GM18951 (cell line): ENCODE results near the gene APPL2.

Experiments used
- POLR2A ChIP-seq: IDR thresholded peaks from 4 replicates; pipeline ENCODE4 v1.6.1; 2011; ENCODE audit warnings: mild to moderate bottlenecking; ENCODE audit not compliant: insufficient read length, insufficient read depth; ENCODE audit errors: extremely low read depth
- in situ Hi-C: fragments of 300-500 bp; cut with MboI; formaldehyde crosslinking; loops from one replicate; pipeline ENCODE4 v1.12.0; 2022; ENCODE audit warnings: low sequenced_read_pairs, mixed read lengths, inconsistent platforms; ENCODE audit not compliant: unreplicated experiment

Gene APPL2

GRCh38 chr12:105224399-105224798 is 11.6 kb downstream of the APPL2 start:
- no peak for TF ChIP-seq POLR2A
- in situ Hi-C loops = no loop called here

DNA sequence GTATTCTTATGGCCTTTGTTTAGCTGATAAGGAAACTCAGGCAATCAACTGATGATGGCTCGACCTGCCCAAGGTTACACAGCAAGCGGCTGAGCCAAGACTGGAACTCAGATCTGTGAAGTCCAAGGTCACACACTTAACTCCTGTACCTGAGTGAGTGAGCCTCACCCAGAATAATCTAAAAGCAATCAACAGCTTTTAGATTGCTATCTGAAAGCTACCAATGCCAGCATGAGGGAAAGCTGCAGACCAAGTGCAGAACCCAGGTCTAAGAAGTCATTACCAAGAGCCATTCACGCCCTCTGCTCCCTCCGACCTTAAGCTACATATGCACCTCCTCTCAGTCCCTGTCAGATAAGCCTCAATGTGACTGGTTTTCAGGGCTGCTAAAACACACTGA is 12.1 kb downstream of the APPL2 start:
- in situ Hi-C loops = no loop called here
- TF ChIP-seq POLR2A = no peak

DNA sequence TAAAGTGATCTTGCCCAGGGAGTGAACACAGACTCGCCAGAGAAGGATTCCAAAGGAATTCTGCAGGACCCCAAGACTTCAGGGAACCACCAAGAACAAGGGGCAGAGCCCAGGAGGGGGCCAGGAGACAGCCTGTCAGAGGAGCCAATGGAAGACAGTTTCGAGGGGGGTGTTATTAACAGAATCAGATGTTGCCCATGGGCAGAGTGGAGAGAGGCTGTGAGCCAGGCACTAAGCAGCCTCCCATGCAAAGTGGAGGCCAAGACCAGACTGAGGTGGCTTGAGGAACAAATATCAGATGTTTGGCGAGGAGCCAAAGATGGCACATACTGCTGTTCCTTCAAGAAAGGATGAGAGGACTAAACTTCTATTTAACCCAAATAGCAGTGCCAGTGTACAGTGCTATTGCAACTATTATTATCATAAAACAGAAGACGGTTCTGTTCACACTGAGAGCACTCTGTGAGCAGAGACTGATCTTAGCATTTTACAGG is 12.6 kb downstream of the APPL2 start:
- no peak for TF ChIP-seq POLR2A

DNA sequence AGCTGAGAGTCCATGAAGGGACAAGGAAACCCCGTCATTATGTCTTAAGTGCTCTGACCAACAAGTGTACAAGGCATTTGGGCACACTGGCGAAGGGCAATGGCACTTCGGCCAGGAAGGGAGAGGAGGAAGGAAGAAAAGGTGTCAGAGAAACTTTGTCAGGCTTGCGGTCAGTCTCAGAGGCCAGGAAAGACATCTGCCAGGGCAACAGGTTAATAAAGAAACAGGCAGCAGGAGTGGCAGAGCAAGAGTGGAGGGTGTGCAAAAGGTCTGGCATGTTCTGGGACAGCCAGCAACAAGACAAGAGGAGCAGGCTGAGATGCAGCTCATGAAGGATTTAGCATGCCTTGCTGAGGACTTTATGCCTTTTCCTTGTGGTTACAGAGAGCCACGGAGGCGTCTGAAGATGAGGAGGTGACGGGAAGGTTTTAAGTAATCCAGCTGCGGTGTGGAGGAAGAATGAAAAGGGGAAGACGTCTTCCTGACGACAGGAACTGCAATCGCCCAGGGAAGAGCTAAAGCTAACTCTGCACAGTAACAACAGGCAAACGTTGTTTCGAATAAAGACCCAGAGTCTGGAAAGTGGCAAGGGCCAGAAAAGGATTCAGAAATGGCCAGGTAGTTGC is 13.1 kb downstream of the APPL2 start:
- in situ Hi-C loops = no loop called here
- TF ChIP-seq POLR2A = no peak

More for the DNA sequence above, 12.6 kb downstream of the APPL2 start:
- in situ Hi-C loops = no loop called here

- in situ Hi-C loops = no loop called here
- no peak for TF ChIP-seq POLR2A
Observed at GRCh38 chr12:105222284-105222655, 13.7 kb downstream of the APPL2 start.

DNA sequence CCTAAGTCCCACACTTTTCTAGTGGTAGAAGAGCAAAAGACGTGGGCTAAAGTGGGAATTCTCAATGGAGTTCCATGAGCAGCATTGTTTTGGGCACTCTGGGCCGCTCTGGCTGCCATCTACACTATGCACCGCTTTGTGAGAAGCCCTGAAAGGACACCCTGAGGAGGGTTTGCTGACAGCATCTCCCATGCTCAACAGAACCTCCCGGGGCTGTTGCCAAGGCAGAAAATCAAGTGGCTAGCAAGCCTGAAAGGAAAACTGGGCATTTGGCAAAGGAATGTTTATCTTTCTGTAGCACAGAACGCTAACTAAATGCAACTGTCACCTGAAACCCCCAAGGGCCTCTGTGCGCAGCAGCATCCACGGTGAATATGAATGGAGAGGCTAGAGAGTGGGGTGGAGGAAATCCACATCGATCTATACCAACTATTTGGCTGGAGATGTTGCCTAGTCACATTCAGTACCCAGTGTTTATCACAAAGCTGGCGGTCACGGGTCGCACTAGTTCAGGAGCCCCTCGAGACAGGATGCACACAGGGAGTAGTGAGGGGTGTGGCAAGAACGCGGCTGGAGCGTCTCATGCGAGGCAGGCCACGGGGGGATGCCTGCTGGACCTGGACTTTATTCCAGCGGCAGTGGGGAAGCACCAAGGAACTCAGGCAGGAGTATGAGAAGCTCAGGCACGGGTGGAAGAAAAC is 14.2 kb downstream of the APPL2 start:
- TF ChIP-seq POLR2A = no peak
- in situ Hi-C loops = no loop called here

DNA sequence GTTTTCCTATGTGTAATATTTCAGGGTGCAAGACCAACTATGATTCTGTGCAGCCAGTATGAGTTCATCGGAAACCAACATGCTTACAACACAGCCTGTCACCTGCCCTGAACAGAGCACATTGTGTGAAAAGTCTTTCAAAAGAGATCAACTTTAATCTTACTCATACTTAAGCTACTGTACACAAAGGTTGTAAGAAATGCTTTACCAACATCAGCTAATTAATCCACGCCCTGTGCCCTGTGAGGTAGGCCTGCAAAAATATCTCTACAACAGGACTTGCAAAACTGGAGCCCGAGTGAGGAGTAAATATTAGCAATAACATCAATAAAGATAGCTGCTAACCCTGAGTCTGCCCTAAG is 15.1 kb downstream of the APPL2 start:
- in situ Hi-C loops = no loop called here
- no peak for TF ChIP-seq POLR2A

DNA sequence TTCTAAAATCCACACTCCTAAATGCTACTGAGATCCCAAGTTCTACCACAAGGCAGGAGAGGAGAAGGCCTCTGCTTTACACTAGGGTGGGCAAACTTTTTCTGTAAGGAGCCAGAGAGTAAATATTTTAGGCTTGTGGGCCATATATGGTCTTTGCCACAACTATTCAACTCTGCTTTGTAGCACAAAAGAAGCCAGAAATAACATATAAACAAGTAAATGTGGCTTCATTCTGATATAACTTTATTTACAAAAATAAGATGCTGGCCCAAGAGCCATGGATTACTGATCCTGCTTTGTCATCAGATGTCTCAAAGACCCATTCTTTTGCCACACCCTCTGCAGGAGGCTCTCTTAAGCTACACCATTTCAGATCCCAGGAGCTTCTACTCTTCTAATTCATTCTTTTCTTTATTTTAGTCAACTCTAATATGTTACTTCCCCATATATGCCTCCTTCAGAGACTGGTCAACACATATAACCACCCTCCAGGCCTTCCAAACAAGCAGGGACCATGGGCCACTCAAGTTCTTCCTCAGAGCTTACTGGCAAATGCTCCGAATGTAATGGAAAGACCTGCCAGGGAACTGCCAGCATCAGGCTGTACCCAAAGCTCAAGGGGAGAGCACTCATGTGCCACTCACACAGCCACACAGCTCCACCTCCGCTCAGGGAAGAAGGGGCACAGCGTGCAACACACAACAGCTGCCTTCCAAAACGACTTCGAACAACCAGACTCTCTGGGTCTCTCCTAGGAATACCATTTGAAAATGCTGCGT is 15.6 kb downstream of the APPL2 start:
- in situ Hi-C loops = no loop called here
- TF ChIP-seq POLR2A = no peak

GRCh38 chr12:105219261-105220028 is 16.5 kb downstream of the APPL2 start:
- in situ Hi-C loops = no loop called here
- TF ChIP-seq POLR2A = no peak

DNA sequence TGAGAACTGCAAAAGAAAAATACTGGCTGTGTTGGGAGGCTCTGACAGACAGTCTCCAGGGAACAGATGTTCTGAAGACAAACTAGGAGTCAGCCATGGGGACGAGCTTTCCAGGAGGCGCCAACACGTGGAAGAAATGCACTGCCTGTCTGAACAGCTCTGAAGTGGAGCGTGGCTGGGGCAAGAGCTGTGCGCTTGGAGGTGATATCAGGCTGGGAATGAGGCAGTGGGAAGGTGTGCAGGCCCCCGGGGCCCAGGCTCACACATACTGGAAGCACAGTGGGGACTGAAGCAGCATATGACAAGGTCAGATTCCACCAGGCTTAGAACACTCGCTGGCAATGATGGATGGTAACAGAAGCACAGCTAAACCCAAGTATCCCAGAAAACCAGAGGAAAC is 17.5 kb downstream of the APPL2 start:
- in situ Hi-C loops = no loop called here
- no peak for TF ChIP-seq POLR2A

DNA sequence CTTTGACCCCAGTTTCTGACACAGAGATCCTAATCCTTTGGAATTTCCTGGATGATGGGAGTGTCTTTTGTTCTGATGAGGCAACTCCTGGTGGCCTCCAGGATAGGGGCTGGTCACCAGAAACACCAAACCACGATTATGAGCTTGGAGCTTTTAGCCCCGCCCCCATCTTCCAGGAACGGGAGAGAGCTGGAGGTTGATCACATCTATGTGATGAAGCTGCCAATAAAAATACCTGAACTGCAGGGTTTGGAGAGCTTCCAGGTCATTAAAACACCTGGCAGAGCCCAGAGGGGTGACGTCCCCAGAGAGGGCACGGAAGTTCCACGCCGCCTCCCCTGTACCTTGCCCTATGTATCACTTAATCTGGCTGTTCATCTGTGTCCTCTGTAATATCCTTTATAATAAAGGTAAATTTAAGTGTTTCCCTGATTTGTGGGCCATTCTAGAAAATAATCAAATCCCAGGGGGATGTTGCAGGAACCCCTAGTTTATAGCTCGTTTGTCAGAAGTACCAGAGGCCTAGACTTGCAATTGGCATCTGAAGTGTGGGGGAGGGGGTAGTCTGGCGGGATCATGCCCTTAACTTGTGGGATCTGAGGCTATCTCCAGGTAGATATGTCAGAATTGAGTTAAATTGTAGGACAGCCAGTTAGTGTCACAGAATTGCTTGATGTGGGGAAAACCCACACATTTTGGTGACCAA is 21.2 kb downstream of the APPL2 start:
- no peak for TF ChIP-seq POLR2A
- in situ Hi-C loops = no loop called here

GRCh38 chr12:105214148-105214547 is 21.8 kb downstream of the APPL2 start:
- in situ Hi-C loops = no loop called here
- TF ChIP-seq POLR2A = no peak
